ENCODE data around the gene DECR2. TPM values are rescaled to one million over a fixed set of nuclear protein-coding genes. Genes with fewer than 3 reads are reported as not detected.

The DECR2 gene
- total and polyA plus RNA-seq, 2 of the 4 experiments (the other 2 are of a cell fraction) = 3.9 to 26.7 TPM

GRCh38 chr16:369866-370436, 31.7 kb upstream of the DECR2 start:
- no peak overlapping the region for H3K18ac ChIP-seq (ENCODE audit: low read depth, low read length)
- in situ Hi-C loops (cut with MboI; ENCODE audit: low sequenced_read_pairs) (no loop called here), intact Hi-C loops (cut with micrococcal nuclease) (no loop called here), dilution Hi-C loops (cut with HindIII; ENCODE audit: low sequenced_read_pairs, unreplicated experiment) (no loop called here)
- H2AK5ac ChIP-seq (ENCODE audit: low read depth, low read length) = no peak overlapping the region
- no peak for DNase-seq
- H3K4me2 ChIP-seq (ENCODE audit: low read depth, low read length) = peak overlapping the region; percentile 70
- no peak overlapping the region for H2BK20ac ChIP-seq (ENCODE audit: low read depth, low read length)
- peak; percentile 1; the same call in 1 of the 2 replicates for ATAC-seq (ENCODE audit: low read depth)
- H4K8ac ChIP-seq (ENCODE audit: low read depth in 2 of 2, low read length in 2 of 2) = no peak overlapping the region
- no peaks in the 10 kb centered on the region for H3K9me1 ChIP-seq (ENCODE audit: insufficient read depth, low read length)
- no peak overlapping the region for H2BK5ac ChIP-seq (ENCODE audit: low read depth, low read length, poor library complexity, severe bottlenecking)
- no peak overlapping the region for H2BK15ac ChIP-seq (ENCODE audit: low read depth, low read length)
- H3K79me1 ChIP-seq (ENCODE audit: low read depth in 1 of 2, low read length in 2 of 2) = peaks cover 4 to 11% of the 10 kb centered on the region in 2 experiments; a peak in 2 of 4 replicates
- H3K23ac ChIP-seq (ENCODE audit: low read depth, low read length) = 0 out of 2 replicates have a peak overlapping the region, but pooled peaks have one; percentile 80
- no peaks in the 10 kb centered on the region for H3K9me3 ChIP-seq (ENCODE audit: control insufficient read depth, insufficient read depth, low read length)
- H3K4ac ChIP-seq (ENCODE audit: low read depth, low read length) = no peak overlapping the region
- no peak overlapping the region for H3K9ac ChIP-seq (ENCODE audit: low read depth, low read length)
- H3K14ac ChIP-seq (replicated peaks; ENCODE audit: low read depth, low read length) = no peak overlapping the region
- H2AFZ ChIP-seq (replicated peaks; ENCODE audit: low read length, poor library complexity) = peak overlapping the region; percentile 65
- CTCF ChIA-PET = interaction anchor here (1.2 kb wide), 1 partner anchor 8 kb away, joined by 4 read pairs; no protein-coding TSS in a partner anchor
- POLR2A ChIA-PET (ENCODE audit: unreplicated experiment) = no interaction called here
- no peak overlapping the region for H4K5ac ChIP-seq (ENCODE audit: low read depth, low read length)
- no peak overlapping the region for H3K27ac ChIP-seq (ENCODE audit: insufficient read depth, low read length)
- peak overlapping the region; percentile 20; the same call in 1 of the 2 replicates for H3K4me3 ChIP-seq (ENCODE audit: insufficient read depth, low read depth, low read length)
- no peak overlapping the region for H4K91ac ChIP-seq (ENCODE audit: insufficient read depth, low read depth, low read length)
- no TSS peak for BruUV-seq (replicated peaks)
- H3K27me3 ChIP-seq (ENCODE audit: control insufficient read depth, insufficient read depth, low read length) = no peaks in the 10 kb centered on the region
- H3K4me1 ChIP-seq (ENCODE audit: control insufficient read depth, insufficient read depth, low read length) = peaks cover 7% of the 10 kb centered on the region; the same call in 1 of the 2 replicates
- no peak overlapping the region for H2AK9ac ChIP-seq (replicated peaks; ENCODE audit: low read depth, low read length, poor library complexity)
- no peak overlapping the region for H3K56ac ChIP-seq (ENCODE audit: extremely low read depth, insufficient read depth, low read length)
- TF ChIP-seq MAFK (IDR thresholded peaks at IDR 0.05; ENCODE audit: low read depth, low read length) (no peak), CHD1 (IDR thresholded peaks at IDR 0.05; ENCODE audit: low read depth, low read length) (no peak)
- peaks cover 66% of the 10 kb centered on the region for H3K36me3 ChIP-seq (ENCODE audit: control insufficient read depth, insufficient read depth, low read length)
- 100% methylated on average over 1 of the region's 44 CpGs; no CpG with 5 or more reads in 1 of the 2 experiments for WGBS, 2 experiments (ENCODE audit: extremely low coverage in 2 of 2, insufficient read length in 1 of 2)
- no peak overlapping the region for H2BK120ac ChIP-seq (ENCODE audit: low read depth, low read length)
- H4K20me1 ChIP-seq (ENCODE audit: insufficient read depth, low read length) = no peaks in the 10 kb centered on the region

Measured in IMR-90 (cell line).